ENCODE measurements around the gene MAN1A2. TPM values are rescaled to one million over a fixed set of nuclear protein-coding genes. Genes with fewer than 3 reads are reported as not detected.

Gene MAN1A2
- polyA plus RNA-seq, 1 donor from 2014 or later: 25.0 TPM

GRCh38 chr1:117466761-117467160 is 99.5 kb downstream of the MAN1A2 start:
- no peak overlapping the region for H3K9ac ChIP-seq (ENCODE audit: low read length)
- H3K27me3 ChIP-seq (ENCODE audit: insufficient read depth, low read depth, low read length): no peaks in the 10 kb centered on the region
- H3F3A ChIP-seq (ENCODE audit: insufficient read depth, low read length, poor library complexity, severe bottlenecking): no peaks in the 10 kb centered on the region
- no peak overlapping the region for H3K4me3 ChIP-seq (ENCODE audit: low read length)
- H3K9me2 ChIP-seq (ENCODE audit: insufficient read depth, low read length): no peaks in the 10 kb centered on the region
- no peaks in the 10 kb centered on the region for H4K20me1 ChIP-seq (ENCODE audit: insufficient read depth)
- no peaks in the 10 kb centered on the region for H3K9me3 ChIP-seq (ENCODE audit: low read length)
- no peaks in the 10 kb centered on the region for H3K79me2 ChIP-seq (replicated peaks; ENCODE audit: insufficient read depth, low read length)
- H3K4me2 ChIP-seq (ENCODE audit: low read length): no peak overlapping the region
- no peak overlapping the region for H2AFZ ChIP-seq (ENCODE audit: low read depth, low read length)
- H3K27ac ChIP-seq (ENCODE audit: low read length): no peak overlapping the region
- TF ChIP-seq CTCF (IDR thresholded peaks at IDR 0.05; ENCODE audit: poor library complexity, severe bottlenecking) (no peak), EZH2 (IDR thresholded peaks at IDR 0.05; ENCODE audit: borderline replicate concordance, insufficient read depth, low read length, poor library complexity, severe bottlenecking) (no peak), RAD21 (conservative IDR thresholded peaks at IDR 0.05) (no peak), SMC3 (conservative IDR thresholded peaks at IDR 0.05; ENCODE audit: poor library complexity) (no peak), POLR2AphosphoS5 (IDR thresholded peaks at IDR 0.05) (no peak), REST (IDR thresholded peaks at IDR 0.05; ENCODE audit: borderline replicate concordance) (no peak), MXI1 (conservative IDR thresholded peaks at IDR 0.05; ENCODE audit: poor library complexity, severe bottlenecking) (no peak), TAF1 (IDR thresholded peaks at IDR 0.05; ENCODE audit: low read depth) (no peak)
- H3K36me3 ChIP-seq (ENCODE audit: insufficient read depth, low read length): peaks cover 8% of the 10 kb centered on the region

GRCh38 chr1:117467336-117467735 is 100.1 kb downstream of the MAN1A2 start:
- H3K27ac ChIP-seq (ENCODE audit: low read length): no peak overlapping the region
- no peak overlapping the region for H3K4me2 ChIP-seq (ENCODE audit: low read length)
- no peaks in the 10 kb centered on the region for H4K20me1 ChIP-seq (ENCODE audit: insufficient read depth)
- peaks cover 8% of the 10 kb centered on the region for H3K36me3 ChIP-seq (ENCODE audit: insufficient read depth, low read length)
- no peaks in the 10 kb centered on the region for H3K79me2 ChIP-seq (replicated peaks; ENCODE audit: insufficient read depth, low read length)
- no peak overlapping the region for H3K9ac ChIP-seq (ENCODE audit: low read length)
- TF ChIP-seq REST (IDR thresholded peaks at IDR 0.05; ENCODE audit: borderline replicate concordance) (no peak), EP300 (conservative IDR thresholded peaks at IDR 0.05; ENCODE audit: poor library complexity, severe bottlenecking) (no peak), RAD21 (conservative IDR thresholded peaks at IDR 0.05) (no peak), SMC3 (conservative IDR thresholded peaks at IDR 0.05; ENCODE audit: poor library complexity) (no peak), TAF1 (IDR thresholded peaks at IDR 0.05; ENCODE audit: low read depth) (no peak), EZH2 (IDR thresholded peaks at IDR 0.05; ENCODE audit: borderline replicate concordance, insufficient read depth, low read length, poor library complexity, severe bottlenecking) (no peak), POLR2AphosphoS5 (IDR thresholded peaks at IDR 0.05) (no peak), CTCF (IDR thresholded peaks at IDR 0.05; ENCODE audit: poor library complexity, severe bottlenecking) (no peak), MXI1 (conservative IDR thresholded peaks at IDR 0.05; ENCODE audit: poor library complexity, severe bottlenecking) (no peak)
- no peaks in the 10 kb centered on the region for H3K27me3 ChIP-seq (ENCODE audit: insufficient read depth, low read depth, low read length)
- H3K9me2 ChIP-seq (ENCODE audit: insufficient read depth, low read length): no peaks in the 10 kb centered on the region
- no peaks in the 10 kb centered on the region for H3K9me3 ChIP-seq (ENCODE audit: low read length)
- no peak overlapping the region for H2AFZ ChIP-seq (ENCODE audit: low read depth, low read length)
- no peaks in the 10 kb centered on the region for H3F3A ChIP-seq (ENCODE audit: insufficient read depth, low read length, poor library complexity, severe bottlenecking)
- no peak overlapping the region for H3K4me3 ChIP-seq (ENCODE audit: low read length)
